HG03280 (cell line): ENCODE measurements around the gene CCND1.

Experiments used
- ATAC-seq: cut with Tn5 transposase; IDR thresholded peaks from one replicate; pipeline ENCODE4 v1.9.1; 2021; ENCODE audit warnings: mild to moderate bottlenecking, moderate library complexity; ENCODE audit not compliant: unreplicated experiment

The CCND1 gene

GRCh38 chr11:69651834-69652620 is 11.1 kb downstream of the CCND1 start:
- no peak for ATAC-seq

GRCh38 chr11:69652999-69653398 is 12.0 kb downstream of the CCND1 start:
- ATAC-seq = no peak

- no peak for ATAC-seq
Measured at GRCh38 chr11:69653406-69653960, 12.5 kb downstream of the CCND1 start.

- ATAC-seq = no peak
Measured at GRCh38 chr11:69654001-69654659, 13.2 kb downstream of the CCND1 start.

- no peak for ATAC-seq
Measured at GRCh38 chr11:69654660-69655478, 13.9 kb downstream of the CCND1 start.

GRCh38 chr11:69655479-69656428 is 14.8 kb downstream of the CCND1 start:
- no peak for ATAC-seq

GRCh38 chr11:69656536-69657455 is 15.8 kb downstream of the CCND1 start:
- ATAC-seq = no peak

- no peak for ATAC-seq
Measured at GRCh38 chr11:69657456-69657910, 16.5 kb downstream of the CCND1 start.

GRCh38 chr11:69657911-69658625 is 17.1 kb downstream of the CCND1 start:
- no peak for ATAC-seq

GRCh38 chr11:69658626-69659450 is 17.9 kb downstream of the CCND1 start:
- ATAC-seq = no peak

- no peak for ATAC-seq
Measured at GRCh38 chr11:69659591-69659990, 18.6 kb downstream of the CCND1 start.

- no peak for ATAC-seq
Measured at GRCh38 chr11:69660001-69660500, 19.1 kb downstream of the CCND1 start.

GRCh38 chr11:69661413-69661715 is 20.4 kb downstream of the CCND1 start:
- ATAC-seq = no peak

GRCh38 chr11:69662021-69662698 is 21.2 kb downstream of the CCND1 start:
- ATAC-seq = no peak

- no peak for ATAC-seq
Measured at GRCh38 chr11:69662806-69663205, 21.9 kb downstream of the CCND1 start.

- no peak for ATAC-seq
Measured at GRCh38 chr11:69663326-69663725, 22.4 kb downstream of the CCND1 start.
